Loucy (cell line): Measurements from ENCODE around the gene ZNF304.

ENCODE experiments used
- EZH2phosphoT487 ChIP-seq: fragments of 200-600 bp; IDR thresholded peaks from 2 replicates; pipeline ENCODE4 v1.6.1; 2018; ENCODE audit warnings: antibody characterized with exemption, mild to moderate bottlenecking, moderate library complexity, borderline replicate concordance
- TF ChIP-seq, protein P1 (sequence below): fragments of 200-600 bp; sonication (generic); conservative IDR thresholded peaks from 2 replicates; pipeline ENCODE4 v1.5.1; 2014; ENCODE audit warnings: mild to moderate bottlenecking, antibody characterized with exemption, low read length

DNA sequence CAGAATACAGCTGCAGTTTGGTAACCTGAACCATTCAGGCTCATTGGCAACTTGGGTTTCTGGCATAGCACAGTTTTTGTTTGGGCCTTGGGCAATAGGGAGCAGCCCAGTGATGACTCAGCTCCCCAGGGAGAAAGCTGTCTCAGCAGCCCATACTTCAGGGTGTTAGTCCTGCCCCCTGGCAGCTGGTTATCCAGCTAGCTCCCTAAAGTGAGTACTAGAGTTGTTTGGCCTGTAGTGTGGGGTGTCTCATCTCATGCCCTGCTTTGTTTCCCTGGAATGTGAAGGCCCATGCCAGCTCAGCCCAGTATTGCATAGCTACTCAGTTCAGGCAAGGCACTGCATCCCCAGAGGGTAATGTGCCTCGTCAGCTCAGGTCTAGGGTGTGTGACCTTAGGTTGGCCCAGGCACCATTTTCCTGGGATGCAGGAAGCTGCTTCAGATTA is 49.0 kb upstream of the ZNF304 start:
- no peak for TF ChIP-seq EZH2phosphoT487
- TF ChIP-seq, protein P1, sequence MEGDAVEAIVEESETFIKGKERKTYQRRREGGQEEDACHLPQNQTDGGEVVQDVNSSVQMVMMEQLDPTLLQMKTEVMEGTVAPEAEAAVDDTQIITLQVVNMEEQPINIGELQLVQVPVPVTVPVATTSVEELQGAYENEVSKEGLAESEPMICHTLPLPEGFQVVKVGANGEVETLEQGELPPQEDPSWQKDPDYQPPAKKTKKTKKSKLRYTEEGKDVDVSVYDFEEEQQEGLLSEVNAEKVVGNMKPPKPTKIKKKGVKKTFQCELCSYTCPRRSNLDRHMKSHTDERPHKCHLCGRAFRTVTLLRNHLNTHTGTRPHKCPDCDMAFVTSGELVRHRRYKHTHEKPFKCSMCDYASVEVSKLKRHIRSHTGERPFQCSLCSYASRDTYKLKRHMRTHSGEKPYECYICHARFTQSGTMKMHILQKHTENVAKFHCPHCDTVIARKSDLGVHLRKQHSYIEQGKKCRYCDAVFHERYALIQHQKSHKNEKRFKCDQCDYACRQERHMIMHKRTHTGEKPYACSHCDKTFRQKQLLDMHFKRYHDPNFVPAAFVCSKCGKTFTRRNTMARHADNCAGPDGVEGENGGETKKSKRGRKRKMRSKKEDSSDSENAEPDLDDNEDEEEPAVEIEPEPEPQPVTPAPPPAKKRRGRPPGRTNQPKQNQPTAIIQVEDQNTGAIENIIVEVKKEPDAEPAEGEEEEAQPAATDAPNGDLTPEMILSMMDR = no peak
